ENCODE results near the gene ANKH.

The ANKH gene

GRCh38 chr5:14664270-14665100 lies 207.1 kb downstream of the ANKH start, which contains the start of gene OTULIN:
TSS of gene OTULIN (plus strand) at chr5:14664718. CDS start at chr5:14664826, 108 bp downstream.
- peak; percentile 93 for DNase-seq (ENCODE audit: low spot score)

GRCh38 chr5:14663734-14664269 lies 207.8 kb downstream of the ANKH start:
- no peak for DNase-seq (ENCODE audit: low spot score)

GRCh38 chr5:14662721-14663260 lies 208.8 kb downstream of the ANKH start:
- DNase-seq (ENCODE audit: low spot score) = no peak

GRCh38 chr5:14660833-14661232 lies 210.7 kb downstream of the ANKH start:
- DNase-seq (ENCODE audit: low spot score) = peak; percentile 52

GRCh38 chr5:14659821-14660607 lies 211.6 kb downstream of the ANKH start:
- no peak for DNase-seq (ENCODE audit: low spot score)

DNA sequence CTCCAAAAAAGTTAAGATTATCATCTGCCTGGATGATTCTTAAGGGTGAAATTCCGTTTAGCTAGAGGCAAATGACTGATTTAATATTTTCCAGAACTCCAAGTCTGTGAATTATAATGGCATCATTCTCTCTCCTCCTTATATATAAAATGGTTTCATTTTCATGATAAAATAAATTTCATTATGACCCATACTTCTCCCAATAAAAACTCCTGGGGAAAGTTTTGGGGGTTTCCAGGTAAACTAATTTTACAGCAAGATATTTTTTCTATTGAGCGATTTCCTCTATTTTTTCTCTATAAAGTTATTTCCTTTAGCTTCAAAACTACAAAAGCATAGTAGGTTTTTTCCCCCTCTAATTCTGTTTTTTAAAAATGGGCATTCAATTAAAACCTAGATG lies 214.7 kb downstream of the ANKH start:
- no peak for DNase-seq (ENCODE audit: low spot score)

GRCh38 chr5:14655146-14655741 lies 216.3 kb downstream of the ANKH start:
- DNase-seq (ENCODE audit: low spot score) = no peak
